Astrocyte (in vitro differentiated cells and primary cell): Measurements from ENCODE around the gene PGGHG. TPM values are rescaled to one million over a fixed set of nuclear protein-coding genes. Genes with fewer than 3 reads are reported as not detected.

Experiments
- DNase-seq: peaks from one replicate; pipeline ENCODE4 v3.0.0-alpha.2; 2010; ENCODE audit warnings: low read depth
- FAIRE-seq: peaks from 2 replicates; lab custom pipeline; 2011; peaks lifted over from hg19 to GRCh38; lab: Jason Lieb, UNC
- H2AFZ ChIP-seq: 2 replicates; pipeline ENCODE4 v1.6.0; 2012; ENCODE audit warnings: low read depth, low read length, inconsistent platforms
- H3K27ac ChIP-seq: 2 replicates; pipeline ENCODE4 v1.5.1; 2011; ENCODE audit warnings: low read depth, low read length, inconsistent platforms
- H3K27me3 ChIP-seq: 2 replicates; pipeline ENCODE4 v1.6.0; 2011; ENCODE audit warnings: low read length, inconsistent platforms; ENCODE audit not compliant: insufficient read depth
- H3K36me3 ChIP-seq: 2 replicates; pipeline ENCODE4 v1.5.1; 2011; ENCODE audit warnings: low read length, inconsistent platforms; ENCODE audit not compliant: insufficient read depth
- H3K4me1 ChIP-seq: 2 replicates; pipeline ENCODE4 v1.5.1; 2011; ENCODE audit warnings: low read length, inconsistent platforms; ENCODE audit not compliant: insufficient read depth
- H3K4me2 ChIP-seq: 2 replicates; pipeline ENCODE4 v1.6.0; 2012; ENCODE audit warnings: low read length, inconsistent platforms
- H3K4me3 ChIP-seq: 2 replicates; pipeline ENCODE4 v1.5.1; 2011; ENCODE audit warnings: low read depth, mild to moderate bottlenecking, low read length, inconsistent platforms; ENCODE audit not compliant: insufficient read depth
- H3K79me2 ChIP-seq: 2 replicates; pipeline ENCODE4 v1.6.0; 2012; ENCODE audit warnings: mild to moderate bottlenecking, low read length, inconsistent platforms; ENCODE audit not compliant: insufficient read depth
- H3K9ac ChIP-seq: 2 replicates; pipeline ENCODE4 v1.6.0; 2012; ENCODE audit warnings: mild to moderate bottlenecking, low read length, inconsistent platforms
- H3K9me3 ChIP-seq: 2 replicates; pipeline ENCODE4 v1.5.1; 2012; ENCODE audit warnings: low read depth, mild to moderate bottlenecking, low read length, inconsistent platforms; ENCODE audit not compliant: insufficient read depth
- H4K20me1 ChIP-seq: 2 replicates; pipeline ENCODE4 v1.6.0; 2012; ENCODE audit warnings: low read length, inconsistent platforms; ENCODE audit not compliant: insufficient read depth
- H3K27ac Mint-ChIP-seq: one replicate; pipeline ENCODE4 v1.8.0; 2021; ENCODE audit warnings: mild to moderate bottlenecking, mixed read lengths; ENCODE audit not compliant: unreplicated experiment
- H3K27me3 Mint-ChIP-seq: one replicate; pipeline ENCODE4 v1.8.0; 2021; ENCODE audit warnings: low read depth, mixed read lengths; ENCODE audit not compliant: unreplicated experiment
- H3K36me3 Mint-ChIP-seq: one replicate; pipeline ENCODE4 v1.8.0; 2021; ENCODE audit warnings: low read depth, mixed read lengths; ENCODE audit not compliant: unreplicated experiment
- H3K4me1 Mint-ChIP-seq: one replicate; pipeline ENCODE4 v1.8.0; 2021; ENCODE audit warnings: low read depth, mixed read lengths; ENCODE audit not compliant: unreplicated experiment
- H3K4me3 Mint-ChIP-seq: one replicate; pipeline ENCODE4 v1.8.0; 2021; ENCODE audit warnings: mild to moderate bottlenecking, moderate library complexity, mixed read lengths; ENCODE audit not compliant: unreplicated experiment
- H3K9me3 Mint-ChIP-seq: one replicate; pipeline ENCODE4 v1.8.0; 2021; ENCODE audit warnings: mild to moderate bottlenecking, mixed read lengths; ENCODE audit not compliant: unreplicated experiment
- EZH2 ChIP-seq: IDR thresholded peaks from 2 replicates; pipeline ENCODE4 v1.6.1; 2012; ENCODE audit warnings: mild to moderate bottlenecking, low read length, inconsistent platforms; ENCODE audit not compliant: insufficient read depth
- total RNA-seq: library from RNA; stranded (reverse); gene quantifications from 2 replicates; pipeline ENCODE4 v1.2.1, GENCODE V29; 2021
- TF ChIP-seq, protein P1 (sequence below): IDR thresholded peaks from 2 replicates; pipeline ENCODE4 v1.5.1; 2011; ENCODE audit warnings: low read depth, mild to moderate bottlenecking, inconsistent platforms, low read length, moderate library complexity; ENCODE audit not compliant: insufficient read depth

Gene PGGHG
- total RNA-seq, 1 donor from 2014 or later: 25.1 TPM

DNA sequence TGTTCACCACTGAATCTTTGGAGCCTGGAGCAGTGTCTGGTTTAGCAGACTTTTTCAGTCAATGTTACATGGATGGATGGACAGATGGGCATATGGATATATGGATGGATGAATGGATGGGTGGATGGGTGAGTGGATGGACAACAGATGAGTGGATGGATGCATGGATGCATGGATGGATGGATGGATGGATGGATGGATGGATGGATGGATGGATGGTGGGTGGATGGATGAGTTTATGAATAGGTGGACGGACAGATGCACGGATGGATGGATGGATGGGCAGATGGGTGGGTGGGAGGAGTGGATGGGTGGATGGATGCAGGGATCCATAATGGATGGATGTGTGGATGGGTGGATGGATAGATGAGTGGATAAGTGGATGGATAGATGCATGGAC, 33.1 kb upstream of the PGGHG start:
- no peaks in the 10 kb centered on the region for H3K27me3 ChIP-seq
- H3K4me3 Mint-ChIP-seq: no peak overlapping the region

DNA sequence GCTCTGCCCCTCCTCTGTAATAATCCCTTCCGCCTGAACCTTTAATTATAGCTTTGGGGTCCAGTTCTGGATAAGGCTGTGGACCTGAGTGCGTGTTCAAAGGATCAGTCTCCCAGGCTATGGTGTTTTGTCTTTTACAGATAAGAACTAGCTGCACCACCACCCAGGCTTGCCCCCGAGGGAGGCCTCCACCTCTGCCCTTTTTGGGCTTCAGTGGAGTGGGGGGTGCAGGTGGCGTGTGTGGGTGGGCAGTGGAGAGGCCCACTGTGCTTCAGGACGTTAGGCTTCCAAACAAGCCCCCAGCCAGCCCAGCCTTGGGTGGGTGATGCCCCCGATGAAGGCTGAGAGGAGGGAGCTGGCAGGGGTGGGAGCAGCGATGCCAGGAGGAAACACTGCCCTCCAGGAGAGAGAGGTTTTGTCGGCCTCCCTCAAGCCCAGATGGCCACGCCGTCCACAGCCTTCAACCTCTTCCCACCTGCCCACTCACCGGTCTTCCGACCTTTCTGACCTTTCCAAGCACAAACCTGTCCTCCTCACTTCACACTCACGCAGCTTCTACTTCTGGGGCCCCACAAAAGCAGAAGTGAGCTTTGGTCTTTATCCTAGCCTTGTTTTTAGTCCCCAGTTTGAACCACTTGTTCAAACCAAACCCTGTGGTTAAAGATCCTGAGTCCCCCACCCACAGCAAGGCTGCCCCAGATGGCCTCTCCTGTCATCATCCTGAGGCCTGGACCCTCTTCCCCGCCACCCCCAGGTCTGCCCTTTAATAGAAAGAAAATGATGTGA, 31.8 kb upstream of the PGGHG start:
- H3K27ac ChIP-seq: no peak overlapping the region
- peaks cover 11% of the 10 kb centered on the region for H3K36me3 ChIP-seq
- no peak overlapping the region for H3K27ac Mint-ChIP-seq
- H3K27me3 Mint-ChIP-seq: peaks cover 13% of the 10 kb centered on the region
- TF ChIP-seq, protein P1, sequence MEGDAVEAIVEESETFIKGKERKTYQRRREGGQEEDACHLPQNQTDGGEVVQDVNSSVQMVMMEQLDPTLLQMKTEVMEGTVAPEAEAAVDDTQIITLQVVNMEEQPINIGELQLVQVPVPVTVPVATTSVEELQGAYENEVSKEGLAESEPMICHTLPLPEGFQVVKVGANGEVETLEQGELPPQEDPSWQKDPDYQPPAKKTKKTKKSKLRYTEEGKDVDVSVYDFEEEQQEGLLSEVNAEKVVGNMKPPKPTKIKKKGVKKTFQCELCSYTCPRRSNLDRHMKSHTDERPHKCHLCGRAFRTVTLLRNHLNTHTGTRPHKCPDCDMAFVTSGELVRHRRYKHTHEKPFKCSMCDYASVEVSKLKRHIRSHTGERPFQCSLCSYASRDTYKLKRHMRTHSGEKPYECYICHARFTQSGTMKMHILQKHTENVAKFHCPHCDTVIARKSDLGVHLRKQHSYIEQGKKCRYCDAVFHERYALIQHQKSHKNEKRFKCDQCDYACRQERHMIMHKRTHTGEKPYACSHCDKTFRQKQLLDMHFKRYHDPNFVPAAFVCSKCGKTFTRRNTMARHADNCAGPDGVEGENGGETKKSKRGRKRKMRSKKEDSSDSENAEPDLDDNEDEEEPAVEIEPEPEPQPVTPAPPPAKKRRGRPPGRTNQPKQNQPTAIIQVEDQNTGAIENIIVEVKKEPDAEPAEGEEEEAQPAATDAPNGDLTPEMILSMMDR: no peak
- no peak for TF ChIP-seq EZH2
- H3K9me3 ChIP-seq: no peaks in the 10 kb centered on the region
- DNase-seq: no peak
- no peaks in the 10 kb centered on the region for H3K27me3 ChIP-seq
- peaks cover 4% of the 10 kb centered on the region for H3K9me3 Mint-ChIP-seq
- H3K79me2 ChIP-seq: no peaks in the 10 kb centered on the region
- no peaks in the 10 kb centered on the region for H3K4me1 ChIP-seq
- no peaks in the 10 kb centered on the region for H3K4me1 Mint-ChIP-seq
- no peak overlapping the region for H3K9ac ChIP-seq
- no peak overlapping the region for H3K4me2 ChIP-seq
- peaks cover 10% of the 10 kb centered on the region for H3K36me3 Mint-ChIP-seq
- H2AFZ ChIP-seq: no peak overlapping the region
- H3K4me3 ChIP-seq: no peak overlapping the region
- no peak overlapping the region for H3K4me3 Mint-ChIP-seq
- FAIRE-seq: no peak
- peaks cover 7% of the 10 kb centered on the region for H4K20me1 ChIP-seq

More for the DNA sequence above, 33.1 kb upstream of the PGGHG start:
- Mint-ChIP-seq H3K27ac (no peak overlapping the region), H3K4me1 (no peaks in the 10 kb centered on the region), H3K36me3 (peaks cover 13% of the 10 kb centered on the region), H3K9me3 (no peaks in the 10 kb centered on the region), H3K27me3 (peaks cover 13% of the 10 kb centered on the region)
- Histone ChIP-seq H3K27ac (no peak overlapping the region), H3K9ac (no peak overlapping the region), H2AFZ (no peak overlapping the region), H4K20me1 (peaks cover 19% of the 10 kb centered on the region), H3K36me3 (peaks cover 23% of the 10 kb centered on the region), H3K4me2 (no peak overlapping the region), H3K9me3 (no peaks in the 10 kb centered on the region), H3K4me3 (no peak overlapping the region), H3K79me2 (no peaks in the 10 kb centered on the region), H3K4me1 (no peaks in the 10 kb centered on the region)
- FAIRE-seq: no peak
- no peak for DNase-seq
- TF ChIP-seq EZH2: no peak
- TF ChIP-seq, protein P1: no peak
